Measurements from ENCODE around the gene TENM3.
A peak's percentile ranks its signal among the peaks of the same experiment; 100 is the strongest.

Gene TENM3

GRCh38 chr4:182789529-182789928 lies 546.3 kb downstream of the TENM3 start:
- no peak for DNase-seq
- Mint-ChIP-seq H3K9me3 (peaks cover 0 to 2% of the 10 kb centered on the region in 2 donors), H3K27me3 (peaks cover 21% of the 10 kb centered on the region), H3K4me1 (no peaks in the 10 kb centered on the region), H3K27ac (no peak overlapping the region), H3K4me3 (no peak overlapping the region)
- no peak for ATAC-seq

- no peak for ATAC-seq
- peaks cover 0 to 7% of the 10 kb centered on the region in 2 donors for H3K9me3 Mint-ChIP-seq
- no peak for DNase-seq
- H3K4me3 Mint-ChIP-seq: no peak overlapping the region
- no peak overlapping the region for H3K27ac Mint-ChIP-seq
- peaks cover 20% of the 10 kb centered on the region for H3K27me3 Mint-ChIP-seq
- no peaks in the 10 kb centered on the region for H3K4me1 Mint-ChIP-seq
Measured at GRCh38 chr4:182795446-182796238, 552.4 kb downstream of the TENM3 start.

GRCh38 chr4:182799515-182800215 lies 556.5 kb downstream of the TENM3 start:
- Mint-ChIP-seq H3K27me3 (peaks cover 10% of the 10 kb centered on the region), H3K9me3 (peaks cover 0 to 4% of the 10 kb centered on the region in 2 donors), H3K4me3 (no peak overlapping the region), H3K27ac (no peak overlapping the region), H3K4me1 (no peaks in the 10 kb centered on the region)
- DNase-seq (no peak), ATAC-seq (peak; percentile 30)

GRCh38 chr4:182800216-182800515 lies 557.0 kb downstream of the TENM3 start:
- H3K27me3 Mint-ChIP-seq: peaks cover 9% of the 10 kb centered on the region
- no peak overlapping the region for H3K27ac Mint-ChIP-seq
- ATAC-seq: no peak
- H3K4me1 Mint-ChIP-seq: no peaks in the 10 kb centered on the region
- no peak for DNase-seq
- H3K9me3 Mint-ChIP-seq: no peaks in the 10 kb centered on the region
- no peak overlapping the region for H3K4me3 Mint-ChIP-seq

- peaks cover 18% of the 10 kb centered on the region for H3K27me3 Mint-ChIP-seq
- ATAC-seq (no peak), DNase-seq (no peak)
- H3K27ac Mint-ChIP-seq: no peak overlapping the region
- H3K9me3 Mint-ChIP-seq: no peaks in the 10 kb centered on the region
- no peak overlapping the region for H3K4me3 Mint-ChIP-seq
- H3K4me1 Mint-ChIP-seq: peaks cover 4% of the 10 kb centered on the region
Measured at GRCh38 chr4:182801636-182802035, 558.4 kb downstream of the TENM3 start.

GRCh38 chr4:182802621-182803020 lies 559.4 kb downstream of the TENM3 start:
- Mint-ChIP-seq H3K27me3 (peaks cover 21% of the 10 kb centered on the region), H3K27ac (no peak overlapping the region), H3K4me3 (no peak overlapping the region), H3K9me3 (no peaks in the 10 kb centered on the region), H3K4me1 (peaks cover 7% of the 10 kb centered on the region)
- DNase-seq: no peak
- ATAC-seq: no peak

GRCh38 chr4:182803235-182803634 lies 560.0 kb downstream of the TENM3 start:
- Mint-ChIP-seq H3K27me3 (peaks cover 21% of the 10 kb centered on the region), H3K4me1 (peaks cover 7% of the 10 kb centered on the region), H3K9me3 (no peaks in the 10 kb centered on the region), H3K27ac (no peak overlapping the region), H3K4me3 (no peak overlapping the region)
- DNase-seq (no peak), ATAC-seq (no peak)

- H3K27ac Mint-ChIP-seq: no peak overlapping the region
- DNase-seq: no peak
- H3K9me3 Mint-ChIP-seq: no peaks in the 10 kb centered on the region
- peaks cover 7% of the 10 kb centered on the region for H3K4me1 Mint-ChIP-seq
- peaks cover 21% of the 10 kb centered on the region for H3K27me3 Mint-ChIP-seq
- ATAC-seq: no peak
- H3K4me3 Mint-ChIP-seq: no peak overlapping the region
Measured at GRCh38 chr4:182804131-182804530, 560.9 kb downstream of the TENM3 start.

GRCh38 chr4:182805321-182805720 lies 562.1 kb downstream of the TENM3 start:
- Mint-ChIP-seq H3K9me3 (no peaks in the 10 kb centered on the region), H3K27ac (no peak overlapping the region), H3K4me1 (peaks cover 7% of the 10 kb centered on the region), H3K4me3 (no peak overlapping the region), H3K27me3 (peaks cover 21% of the 10 kb centered on the region)
- ATAC-seq: no peak
- DNase-seq: no peak

- Mint-ChIP-seq H3K9me3 (no peaks in the 10 kb centered on the region), H3K27ac (no peak overlapping the region), H3K4me3 (no peak overlapping the region), H3K4me1 (peaks cover 7% of the 10 kb centered on the region), H3K27me3 (peaks cover 21% of the 10 kb centered on the region)
- ATAC-seq: no peak
- no peak for DNase-seq
Measured at GRCh38 chr4:182805750-182806149, 562.5 kb downstream of the TENM3 start.

- DNase-seq (peak; percentile 66 to 72), ATAC-seq (peak; percentile 32)
- Mint-ChIP-seq H3K27me3 (peaks cover 21% of the 10 kb centered on the region), H3K4me1 (peaks cover 7% of the 10 kb centered on the region), H3K9me3 (no peaks in the 10 kb centered on the region), H3K4me3 (peak overlapping the region; percentile 80 to 81), H3K27ac (peak overlapping the region in 1 of 2 donors; percentile 64)
Measured at GRCh38 chr4:182806259-182807252, 563.4 kb downstream of the TENM3 start.

- Mint-ChIP-seq H3K4me3 (no peak overlapping the region), H3K4me1 (peaks cover 7% of the 10 kb centered on the region), H3K27me3 (peaks cover 21% of the 10 kb centered on the region), H3K27ac (no peak overlapping the region), H3K9me3 (peaks cover 0 to 7% of the 10 kb centered on the region in 2 donors)
- DNase-seq (no peak), ATAC-seq (no peak)
Measured at GRCh38 chr4:182807346-182807745, 564.1 kb downstream of the TENM3 start.

- H3K9me3 Mint-ChIP-seq: peaks cover 1 to 11% of the 10 kb centered on the region in 2 donors
- H3K4me1 Mint-ChIP-seq: peaks cover 7% of the 10 kb centered on the region
- ATAC-seq: no peak
- no peak for DNase-seq
- no peak overlapping the region for H3K27ac Mint-ChIP-seq
- peak overlapping the region in 1 of 2 donors; percentile 67 for H3K4me3 Mint-ChIP-seq
- peaks cover 21% of the 10 kb centered on the region for H3K27me3 Mint-ChIP-seq
Measured at GRCh38 chr4:182807767-182808548, 564.8 kb downstream of the TENM3 start.

GRCh38 chr4:182808673-182809416 lies 565.6 kb downstream of the TENM3 start:
- ATAC-seq (peak; percentile 92), DNase-seq (peak; percentile 53 to 87)
- peaks cover 7% of the 10 kb centered on the region for H3K4me1 Mint-ChIP-seq
- peak overlapping the region; percentile 53 to 67 for H3K4me3 Mint-ChIP-seq
- peaks cover 21% of the 10 kb centered on the region for H3K27me3 Mint-ChIP-seq
- H3K27ac Mint-ChIP-seq: peak overlapping the region in 1 of 2 donors; percentile 29
- peaks cover 8 to 17% of the 10 kb centered on the region in 2 donors for H3K9me3 Mint-ChIP-seq

All from stimulated activated naive CD8-positive, alpha-beta T cell treated with anti-CD3 and anti-CD28 coated beads, Interleukin-15, amount 100 ng/mL, for 72 hours (primary cell).